ENCODE measurements around the gene ZNF48. TPM values are rescaled to one million over a fixed set of nuclear protein-coding genes. Genes with fewer than 3 reads are reported as not detected.

The ZNF48 gene
- total and polyA plus RNA-seq, 10 donors, result 2.7 to 10.4 (median 8.4) TPM

DNA sequence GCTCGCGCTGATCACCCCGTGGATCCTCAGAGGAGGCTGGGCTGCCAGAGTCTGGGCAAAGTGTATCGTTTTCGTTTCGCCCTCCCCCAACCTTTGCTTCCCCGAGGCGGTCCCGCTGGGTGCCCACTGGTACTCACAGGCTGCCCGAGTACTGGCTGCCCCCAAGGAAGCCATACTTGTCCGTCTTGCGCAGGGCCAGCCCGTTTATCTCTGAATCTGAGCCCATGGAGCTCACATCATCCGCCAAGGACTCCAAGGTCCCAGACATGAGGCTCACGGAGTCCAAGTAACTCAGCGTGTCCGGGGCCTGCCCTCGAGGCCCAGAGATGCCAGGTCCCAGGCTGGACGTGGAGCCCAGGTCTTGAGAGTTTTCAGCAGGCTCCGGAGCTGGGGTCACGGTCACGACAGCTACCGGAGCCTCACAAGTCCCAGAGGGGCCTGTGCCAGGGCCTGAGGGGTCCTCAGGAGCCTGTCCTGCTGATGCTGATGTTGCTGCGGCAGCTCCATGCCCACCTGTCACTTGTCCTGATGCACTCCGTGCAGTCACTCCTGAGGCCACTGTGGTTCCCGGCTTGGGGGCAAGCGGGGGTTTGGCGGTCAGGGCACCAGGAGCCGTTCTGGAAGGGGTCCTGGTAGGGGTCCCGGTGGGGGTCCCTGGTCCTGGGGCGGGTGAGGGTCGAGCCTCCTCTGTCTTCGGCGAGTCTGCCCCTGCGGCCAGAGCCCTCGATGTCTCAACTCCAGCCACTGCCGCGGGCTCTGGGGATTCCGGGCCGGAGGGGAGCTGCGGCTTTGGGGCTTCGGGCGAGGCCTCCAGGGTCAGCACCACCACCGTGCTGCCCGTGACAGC is 25.9 kb upstream of the ZNF48 start:
- no peaks in the 10 kb centered on the region for H3K27me3 ChIP-seq (replicated peaks in 1 of 7)
- H3K36me3 ChIP-seq, result peaks cover 0 to 32% (median 15%) of the 10 kb centered on the region in 6 donors
- intact Hi-C loops (cut with DNase I; ENCODE audit: low total_unique reads), result no loop called here
- no peaks in the 10 kb centered on the region for H3K9me3 ChIP-seq
- H3K4me1 ChIP-seq, result peaks cover 20 to 63% (median 44%) of the 10 kb centered on the region in 6 donors
- H3K27ac ChIP-seq, result peak overlapping the region; percentile 53 to 96 (median 84)
- H3K4me3 ChIP-seq, result peak overlapping the region; percentile 63 to 97 (median 80)
- WGBS, 5 donors, result 1 to 3% (median 2%) methylated on average over 24 to 45 of the region's 45 CpGs
- TF ChIP-seq POLR2A (IDR thresholded peaks at IDR 0.05) (no peak), POLR2AphosphoS5 (IDR thresholded peaks at IDR 0.05) (peak in 1 of 3 donors; percentile 33)
- peak; percentile 91 for DNase-seq

GRCh38 chr16:30369938-30370455 is 25.2 kb upstream of the ZNF48 start:
- H3K4me3 ChIP-seq, result peak overlapping the region; percentile 63 to 97 (median 80)
- H3K27me3 ChIP-seq (replicated peaks in 1 of 7), result no peaks in the 10 kb centered on the region
- peaks cover 0 to 25% (median 8%) of the 10 kb centered on the region in 6 donors for H3K36me3 ChIP-seq
- WGBS, 5 donors, result 0 to 2% (median 1%) methylated on average over 2 to 76 of the region's 76 CpGs
- no peak for DNase-seq
- TF ChIP-seq POLR2A (IDR thresholded peaks at IDR 0.05) (no peak), CTCF (IDR thresholded peaks at IDR 0.05 in 8 of 11, conservative IDR thresholded peaks at IDR 0.05 in 3 of 11) (no peak), POLR2AphosphoS5 (IDR thresholded peaks at IDR 0.05) (no peak)
- no peaks in the 10 kb centered on the region for H3K9me3 ChIP-seq
- H3K27ac ChIP-seq, result peak overlapping the region; percentile 53 to 96 (median 84)
- intact Hi-C loops (cut with DNase I; ENCODE audit: low total_unique reads), result no loop called here
- H3K4me1 ChIP-seq, result peaks cover 20 to 60% (median 44%) of the 10 kb centered on the region in 6 donors

DNA sequence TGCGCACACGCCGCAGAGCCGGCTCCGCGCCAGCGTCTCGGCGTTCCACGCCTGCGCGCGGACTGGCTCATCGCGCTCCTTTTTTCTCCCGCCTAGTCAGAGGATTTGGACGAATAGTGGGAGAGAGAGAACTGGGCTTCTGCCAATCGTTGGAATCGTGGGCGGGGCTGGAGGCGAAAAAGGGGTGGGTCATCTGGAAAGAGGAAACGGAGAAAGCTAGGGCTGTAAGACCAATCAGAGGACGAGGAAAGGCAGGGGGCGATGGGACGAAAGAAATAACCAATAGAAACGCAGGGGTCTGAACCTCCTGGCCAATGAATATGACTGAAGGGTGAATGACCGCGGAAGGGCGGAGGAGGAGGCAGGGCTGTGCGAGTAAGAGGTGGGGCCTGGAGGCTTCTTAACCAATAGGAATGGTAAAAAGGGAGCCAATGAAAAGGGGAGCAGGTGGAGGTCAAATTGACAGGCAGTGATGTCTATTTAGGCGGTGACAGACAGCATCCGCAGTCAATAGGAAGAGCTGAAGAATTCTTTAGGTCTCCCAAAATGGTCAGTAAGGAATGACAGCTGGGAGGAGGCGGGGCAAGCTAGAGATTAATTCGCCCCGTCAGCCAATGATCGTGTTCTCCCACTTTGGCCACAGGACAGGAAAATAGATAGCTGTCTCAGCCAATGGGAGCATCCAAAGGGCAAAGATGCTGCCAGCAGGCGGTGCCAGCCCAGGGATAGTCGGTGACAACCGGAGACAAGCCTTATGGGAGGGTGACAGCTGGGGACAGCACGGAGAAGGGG is 24.6 kb upstream of the ZNF48 start, which contains the start of gene TBC1D10B:
Gene TBC1D10B (minus strand): TSS at position 39 of the 792 bp plus-strand sequence. CDS start 311 bp downstream, outside the sequence.
- H3K4me3 ChIP-seq, result peak within 1 kb of the TSS; percentile 63 to 97 (median 80)
- H3K27me3 ChIP-seq (replicated peaks in 1 of 7), result no peaks in the 10 kb centered on the region
- WGBS, 5 donors, result 0 to 1% (median 1%) methylated on average over 33 to 40 of the region's 40 CpGs
- no peak for TF ChIP-seq POLR2A (IDR thresholded peaks at IDR 0.05)
- TF ChIP-seq CTCF (IDR thresholded peaks at IDR 0.05 in 8 of 11, conservative IDR thresholded peaks at IDR 0.05 in 3 of 11), result peak in 10 of 11 experiments; percentile 26 to 68 (median 56)
- TF ChIP-seq POLR2AphosphoS5 (IDR thresholded peaks at IDR 0.05), result peak; percentile 95
- H3K4me1 ChIP-seq, result peaks cover 20 to 53% (median 42%) of the 10 kb centered on the region in 6 donors
- DNase-seq, result peak; percentile 98
- peak within 1 kb of the TSS; percentile 82 to 96 (median 94) for H3K27ac ChIP-seq
- no peaks in the 10 kb centered on the region for H3K9me3 ChIP-seq
- intact Hi-C loops (cut with DNase I; ENCODE audit: low total_unique reads), result no loop called here
- H3K36me3 ChIP-seq, result peaks cover 0 to 18% (median 1%) of the 10 kb centered on the region in 6 donors

GRCh38 chr16:30371248-30371816 is 23.9 kb upstream of the ZNF48 start:
- Histone ChIP-seq H3K9me3 (no peaks in the 10 kb centered on the region), H3K27me3 (replicated peaks in 1 of 7) (no peaks in the 10 kb centered on the region), H3K36me3 (peaks cover 0 to 12% (median 0%) of the 10 kb centered on the region in 6 donors), H3K4me1 (peaks cover 15 to 50% (median 39%) of the 10 kb centered on the region in 6 donors), H3K4me3 (peak overlapping the region; percentile 23 to 83 (median 40)), H3K27ac (peak overlapping the region; percentile 82 to 96 (median 94))
- WGBS, 5 donors, result 21 to 31% (median 22%) methylated on average over 8 to 11 of the region's 11 CpGs
- TF ChIP-seq POLR2A (IDR thresholded peaks at IDR 0.05) (peak in 1 of 3 donors; percentile 12), CTCF (IDR thresholded peaks at IDR 0.05 in 8 of 11, conservative IDR thresholded peaks at IDR 0.05 in 3 of 11) (peak in 1 of 11 experiments; percentile 13), POLR2AphosphoS5 (IDR thresholded peaks at IDR 0.05) (peak in 1 of 3 donors; percentile 82)
- no peak for DNase-seq
- intact Hi-C loops (cut with DNase I; ENCODE audit: low total_unique reads), result no loop called here

Data from spleen (tissue), 11 donors.